ENCODE measurements around the gene PDK3. TPM values are rescaled to one million over a fixed set of nuclear protein-coding genes. Genes with fewer than 3 reads are reported as not detected.

Gene PDK3
- total and polyA plus RNA-seq, 3 experiments from 2014 or later: 26.0 to 48.3 (median 26.4) TPM

DNA sequence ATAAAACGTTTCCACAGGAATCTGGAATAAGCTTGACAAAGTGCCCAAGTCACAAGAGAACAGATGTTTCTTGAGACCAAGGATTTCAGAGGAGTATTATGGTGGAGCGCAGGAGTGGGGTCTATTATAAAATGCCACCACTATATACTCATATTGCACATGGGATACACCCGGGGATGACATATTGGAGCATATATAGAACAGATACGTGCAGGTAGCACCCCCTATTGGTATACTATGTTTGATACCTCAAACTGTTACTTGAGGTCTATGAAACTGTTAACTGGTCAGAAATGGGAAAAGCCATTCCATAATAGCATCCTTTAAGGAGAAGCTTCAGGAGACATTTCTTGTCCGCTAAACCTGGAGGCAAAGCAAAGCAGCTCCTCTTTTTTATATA is 96.0 kb downstream of the PDK3 start:
- POLR2A ChIA-PET: no interaction called here
- Histone ChIP-seq H3K27ac (ENCODE audit: low read depth, low read length) (no peak overlapping the region), H3K27me3 (ENCODE audit: insufficient read depth, low read length, poor library complexity, severe bottlenecking) (no peaks in the 10 kb centered on the region), H3K4me1 (ENCODE audit: insufficient read depth, low read length) (no peaks in the 10 kb centered on the region), H3K4me3 (ENCODE audit: low read length) (no peak overlapping the region), H3K36me3 (ENCODE audit: insufficient read depth, low read length) (no peaks in the 10 kb centered on the region), H3K9me3 (ENCODE audit: low read length) (no peaks in the 10 kb centered on the region)
- DNase-seq: no peak
- Mint-ChIP-seq H3K27ac (no peak overlapping the region), H3K9me3 (no peaks in the 10 kb centered on the region), H3K27me3 (peaks cover 4 to 7% of the 10 kb centered on the region in 2 donors), H3K4me1 (no peaks in the 10 kb centered on the region), H3K4me3 (no peak overlapping the region), H3K36me3 (no peaks in the 10 kb centered on the region)
- CTCF ChIA-PET: no interaction called here

DNA sequence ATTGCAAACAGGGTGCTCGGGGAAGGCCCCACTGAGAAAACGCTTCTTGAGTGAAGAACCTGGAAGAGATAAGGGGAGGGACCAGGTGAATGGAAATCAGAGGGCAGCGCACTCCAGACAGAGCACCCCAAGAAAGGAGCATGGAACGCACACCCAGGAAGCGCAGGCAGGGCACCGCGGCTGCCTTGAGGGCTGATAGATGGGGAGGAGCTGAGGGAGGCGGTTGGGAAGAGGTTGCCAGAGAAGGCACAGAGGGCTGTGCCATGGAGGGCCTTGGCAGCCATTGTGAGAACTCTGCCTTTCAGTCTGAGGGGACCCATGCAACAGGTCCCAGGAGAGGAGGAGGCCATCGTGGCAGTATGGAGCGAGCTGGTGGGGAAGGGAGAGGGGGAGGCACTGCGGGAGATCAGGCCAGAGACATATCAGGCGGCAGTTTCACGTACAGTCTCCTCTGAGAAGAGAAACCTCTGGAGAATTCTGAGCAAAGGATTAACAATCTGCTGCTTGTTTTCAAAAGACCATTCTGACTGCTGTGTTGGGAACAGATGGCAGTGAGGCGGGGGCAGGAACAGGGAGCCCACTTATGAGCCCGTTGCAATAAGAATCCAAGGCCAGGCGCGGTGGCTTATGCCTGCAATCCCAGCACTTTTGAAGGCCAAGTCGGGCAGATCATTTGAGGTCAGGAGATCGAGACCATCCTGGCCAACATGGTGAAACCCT is 98.4 kb downstream of the PDK3 start:
- H3K27ac ChIP-seq (ENCODE audit: low read depth, low read length): no peak overlapping the region
- peaks cover 7% of the 10 kb centered on the region in 2 donors for H3K27me3 Mint-ChIP-seq
- H3K4me1 ChIP-seq (ENCODE audit: insufficient read depth, low read length): no peaks in the 10 kb centered on the region
- no peaks in the 10 kb centered on the region for H3K27me3 ChIP-seq (ENCODE audit: insufficient read depth, low read length, poor library complexity, severe bottlenecking)
- H3K36me3 Mint-ChIP-seq: no peaks in the 10 kb centered on the region
- H3K4me3 ChIP-seq (ENCODE audit: low read length): no peak overlapping the region
- no peak for DNase-seq
- ChIA-PET POLR2A (no interaction called here), CTCF (no interaction called here)
- no peak overlapping the region for H3K27ac Mint-ChIP-seq
- H3K4me3 Mint-ChIP-seq: no peak overlapping the region
- no peaks in the 10 kb centered on the region for H3K36me3 ChIP-seq (ENCODE audit: insufficient read depth, low read length)
- H3K4me1 Mint-ChIP-seq: no peaks in the 10 kb centered on the region
- no peaks in the 10 kb centered on the region for H3K9me3 Mint-ChIP-seq
- H3K9me3 ChIP-seq (ENCODE audit: low read length): no peaks in the 10 kb centered on the region

DNA sequence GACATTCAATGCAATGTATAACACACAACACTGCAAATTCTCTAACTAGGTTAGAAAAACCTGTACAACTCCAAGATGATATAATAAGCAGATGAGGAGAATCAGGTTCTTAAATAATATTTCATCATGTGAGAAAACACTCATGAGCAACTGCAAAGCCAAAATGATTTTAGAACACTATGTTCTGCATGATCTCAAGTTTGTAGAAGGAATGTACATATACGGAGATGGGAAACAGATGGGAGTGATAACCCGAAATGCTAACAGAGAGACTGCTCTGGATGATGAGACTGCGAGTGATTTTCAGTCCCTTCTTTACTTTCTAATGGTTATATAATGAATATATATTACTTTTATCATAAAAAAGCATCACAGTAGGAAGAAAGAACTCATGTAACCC is 101.2 kb downstream of the PDK3 start:
- no peaks in the 10 kb centered on the region for H3K9me3 ChIP-seq (ENCODE audit: low read length)
- Mint-ChIP-seq H3K4me1 (no peaks in the 10 kb centered on the region), H3K36me3 (peaks cover 0 to 5% (median 0%) of the 10 kb centered on the region in 3 donors), H3K27me3 (peaks cover 6 to 10% of the 10 kb centered on the region in 2 donors), H3K4me3 (no peak overlapping the region), H3K27ac (peak overlapping the region in 1 of 8 donors; percentile 24), H3K9me3 (no peaks in the 10 kb centered on the region)
- CTCF ChIA-PET: no interaction called here
- no peak overlapping the region for H3K27ac ChIP-seq (ENCODE audit: low read depth, low read length)
- DNase-seq: no peak
- no peak overlapping the region for H3K4me3 ChIP-seq (ENCODE audit: low read length)
- H3K4me1 ChIP-seq (ENCODE audit: insufficient read depth, low read length): no peaks in the 10 kb centered on the region
- H3K27me3 ChIP-seq (ENCODE audit: insufficient read depth, low read length, poor library complexity, severe bottlenecking): no peaks in the 10 kb centered on the region
- no peaks in the 10 kb centered on the region for H3K36me3 ChIP-seq (ENCODE audit: insufficient read depth, low read length)
- POLR2A ChIA-PET: no interaction called here

DNA sequence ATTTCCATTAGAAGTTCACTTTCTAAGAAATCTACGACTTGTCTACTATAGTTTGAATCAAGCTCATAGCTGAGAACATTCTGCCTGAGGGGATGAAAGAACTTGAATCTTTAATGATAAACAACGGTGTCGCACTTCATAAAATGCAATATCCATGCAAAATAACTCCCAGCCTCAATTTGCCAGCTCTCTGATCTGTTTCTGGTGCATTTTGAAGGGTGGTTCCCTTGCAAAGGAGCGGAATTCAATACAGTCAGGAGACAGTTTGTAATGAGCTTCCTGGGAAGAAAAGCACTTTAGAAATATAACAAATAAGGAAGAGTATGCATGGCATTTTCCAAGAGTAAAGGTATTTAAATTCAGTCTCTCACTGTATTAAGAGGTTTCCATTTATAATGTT is 102.1 kb downstream of the PDK3 start:
- H3K9me3 ChIP-seq (ENCODE audit: low read length): no peaks in the 10 kb centered on the region
- H3K27me3 ChIP-seq (ENCODE audit: insufficient read depth, low read length, poor library complexity, severe bottlenecking): no peaks in the 10 kb centered on the region
- CTCF ChIA-PET: no interaction called here
- no peak overlapping the region for H3K4me3 ChIP-seq (ENCODE audit: low read length)
- Mint-ChIP-seq H3K36me3 (peaks cover 0 to 5% (median 0%) of the 10 kb centered on the region in 3 donors), H3K27me3 (peaks cover 6 to 10% of the 10 kb centered on the region in 2 donors), H3K4me1 (no peaks in the 10 kb centered on the region), H3K9me3 (no peaks in the 10 kb centered on the region), H3K4me3 (no peak overlapping the region), H3K27ac (no peak overlapping the region)
- H3K4me1 ChIP-seq (ENCODE audit: insufficient read depth, low read length): no peaks in the 10 kb centered on the region
- POLR2A ChIA-PET: no interaction called here
- no peaks in the 10 kb centered on the region for H3K36me3 ChIP-seq (ENCODE audit: insufficient read depth, low read length)
- no peak overlapping the region for H3K27ac ChIP-seq (ENCODE audit: low read depth, low read length)
- no peak for DNase-seq

DNA sequence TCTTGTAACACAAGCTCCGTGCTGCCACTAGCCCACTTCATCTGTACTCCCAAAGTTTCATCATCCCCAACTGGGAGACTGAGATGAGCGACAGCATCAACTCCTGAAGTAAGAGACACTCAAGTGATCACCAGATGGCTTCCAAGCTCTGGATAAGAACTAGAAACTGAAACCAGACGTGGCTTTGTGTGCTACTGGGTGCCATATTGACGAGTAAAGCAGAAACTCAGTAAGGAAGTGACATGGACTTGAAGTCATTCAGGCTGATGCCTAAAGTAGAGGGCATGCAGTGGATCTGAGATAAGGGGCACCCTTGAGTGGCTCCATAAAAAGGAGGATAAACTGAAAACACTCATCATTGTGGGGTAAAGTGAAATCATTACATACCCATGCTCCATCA is 109.7 kb downstream of the PDK3 start:
- H3K9me3 Mint-ChIP-seq: no peaks in the 10 kb centered on the region
- CTCF ChIA-PET: no interaction called here
- no peak for DNase-seq
- H3K27me3 Mint-ChIP-seq: peaks cover 0 to 5% of the 10 kb centered on the region in 2 donors
- no peaks in the 10 kb centered on the region for H3K4me1 Mint-ChIP-seq
- Histone ChIP-seq H3K4me3 (ENCODE audit: low read length) (no peak overlapping the region), H3K27ac (ENCODE audit: low read depth, low read length) (no peak overlapping the region), H3K27me3 (ENCODE audit: insufficient read depth, low read length, poor library complexity, severe bottlenecking) (no peaks in the 10 kb centered on the region), H3K9me3 (ENCODE audit: low read length) (no peaks in the 10 kb centered on the region), H3K36me3 (ENCODE audit: insufficient read depth, low read length) (no peaks in the 10 kb centered on the region), H3K4me1 (ENCODE audit: insufficient read depth, low read length) (no peaks in the 10 kb centered on the region)
- POLR2A ChIA-PET: no interaction called here
- no peaks in the 10 kb centered on the region for H3K36me3 Mint-ChIP-seq
- H3K27ac Mint-ChIP-seq: no peak overlapping the region
- no peak overlapping the region for H3K4me3 Mint-ChIP-seq

DNA sequence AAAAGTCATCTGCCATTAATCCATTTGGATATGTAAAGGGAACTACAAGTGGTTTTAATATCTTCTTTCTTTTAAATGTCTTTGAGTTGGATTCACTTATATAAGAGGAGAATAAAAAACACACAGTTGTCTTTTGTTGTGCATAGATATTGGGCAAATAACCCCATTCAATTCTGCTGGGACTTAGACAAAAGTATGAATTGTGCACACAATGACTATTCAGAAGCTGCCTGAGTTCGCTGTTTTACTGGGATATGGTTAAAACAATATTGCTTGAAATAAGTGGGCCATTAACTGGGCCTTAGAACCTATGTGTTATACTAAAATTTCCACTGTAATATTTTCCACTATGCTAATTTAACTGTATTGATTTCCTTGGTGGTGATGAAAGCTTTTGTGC is 110.4 kb downstream of the PDK3 start:
- DNase-seq: no peak
- H3K36me3 ChIP-seq (ENCODE audit: insufficient read depth, low read length): no peaks in the 10 kb centered on the region
- H3K27me3 ChIP-seq (ENCODE audit: insufficient read depth, low read length, poor library complexity, severe bottlenecking): no peaks in the 10 kb centered on the region
- no peaks in the 10 kb centered on the region for H3K9me3 Mint-ChIP-seq
- no peak overlapping the region for H3K27ac Mint-ChIP-seq
- no peaks in the 10 kb centered on the region for H3K4me1 ChIP-seq (ENCODE audit: insufficient read depth, low read length)
- CTCF ChIA-PET: no interaction called here
- H3K27ac ChIP-seq (ENCODE audit: low read depth, low read length): no peak overlapping the region
- no peaks in the 10 kb centered on the region for H3K36me3 Mint-ChIP-seq
- peaks cover 0 to 7% of the 10 kb centered on the region in 2 donors for H3K27me3 Mint-ChIP-seq
- POLR2A ChIA-PET: no interaction called here
- no peaks in the 10 kb centered on the region for H3K4me1 Mint-ChIP-seq
- H3K9me3 ChIP-seq (ENCODE audit: low read length): no peaks in the 10 kb centered on the region
- no peak overlapping the region for H3K4me3 ChIP-seq (ENCODE audit: low read length)
- H3K4me3 Mint-ChIP-seq: no peak overlapping the region

DNA sequence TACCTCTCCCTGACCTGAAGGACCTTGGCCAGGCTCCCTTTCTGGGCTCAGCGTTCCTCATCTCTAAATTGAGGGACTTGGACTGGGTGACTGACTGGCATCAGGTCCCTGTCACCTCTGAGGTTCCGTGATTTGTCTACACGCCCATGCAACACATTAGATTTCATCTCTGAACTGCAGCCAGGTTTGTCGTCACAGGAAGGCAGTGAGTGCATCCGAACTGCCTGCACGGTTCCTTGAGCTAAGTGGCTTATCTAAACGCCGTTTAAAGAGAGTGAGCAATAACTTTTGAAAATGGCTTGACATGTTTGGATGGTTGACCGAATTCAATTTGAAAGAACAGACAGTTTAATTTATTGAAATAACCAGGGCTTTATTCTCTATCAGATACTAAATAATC is 112.0 kb downstream of the PDK3 start:
- H3K4me3 ChIP-seq (ENCODE audit: low read length): no peak overlapping the region
- H3K4me1 ChIP-seq (ENCODE audit: insufficient read depth, low read length): no peaks in the 10 kb centered on the region
- no peaks in the 10 kb centered on the region for H3K9me3 Mint-ChIP-seq
- H3K4me3 Mint-ChIP-seq: no peak overlapping the region
- peaks cover 0 to 7% of the 10 kb centered on the region in 2 donors for H3K27me3 Mint-ChIP-seq
- no peaks in the 10 kb centered on the region for H3K4me1 Mint-ChIP-seq
- DNase-seq: no peak
- H3K27me3 ChIP-seq (ENCODE audit: insufficient read depth, low read length, poor library complexity, severe bottlenecking): no peaks in the 10 kb centered on the region
- POLR2A ChIA-PET: no interaction called here
- no peaks in the 10 kb centered on the region for H3K36me3 Mint-ChIP-seq
- no peak overlapping the region for H3K27ac ChIP-seq (ENCODE audit: low read depth, low read length)
- peak overlapping the region in 1 of 8 donors; percentile 64 for H3K27ac Mint-ChIP-seq
- CTCF ChIA-PET: no interaction called here
- no peaks in the 10 kb centered on the region for H3K9me3 ChIP-seq (ENCODE audit: low read length)
- H3K36me3 ChIP-seq (ENCODE audit: insufficient read depth, low read length): no peaks in the 10 kb centered on the region

All from CD8-positive, alpha-beta memory T cell (primary cell).